HCT116 (cell line): Measurements from ENCODE around the gene ACTN2. TPM values are rescaled to one million over a fixed set of nuclear protein-coding genes. Genes with fewer than 3 reads are reported as not detected.

ENCODE experiments used
- ATAC-seq: fragments of 200-7000 bp; cut with Tn5 transposase; 2 replicates; pipeline ENCODE4 v1.9.1; 2020; ENCODE audit warnings: mild to moderate bottlenecking, moderate library complexity
- BruUV-seq: library from RNA; stranded (reverse); fragments of 400-500 nt; replicated peaks from 2 replicates; lab custom pipeline; 2021; lab: Mats Ljungman, UMichigan
- CTCF ChIA-PET: fragments of 300-600 bp; sonication (Branson Sonifier 250); formaldehyde crosslinking; loops from one replicate; lab custom pipeline; 2021; ENCODE audit warnings: antibody characterized with exemption; lab: Charles Lee
- POLR2A ChIA-PET: fragments of 300-600, 350-600 bp; sonication (Branson Sonifier 250); formaldehyde crosslinking; loops from one replicate; lab custom pipeline; 2021; ENCODE audit warnings: antibody characterized with exemption; lab: Charles Lee
- RAD21 ChIA-PET, 2 experiments: fragments of 300-600 bp; sonication (Branson Sonifier 250); formaldehyde crosslinking; loops; one replicate each; lab custom pipeline; 2023; ENCODE audit warnings: low total read pairs in 2 of 2; ENCODE audit not compliant: uncharacterized antibody in 2 of 2, unreplicated experiment in 2 of 2, low non-redundant PET in 1 of 2; lab: Charles Lee
- DNase-seq: peaks from one replicate; pipeline ENCODE4 v3.0.0-alpha.2; 2010; ENCODE audit warnings: low read depth, low spot score
- H2AFZ ChIP-seq: fragments of 200-600 bp; shearing (Covaris generic), sonication (generic); 2 replicates; pipeline ENCODE4 v1.6.1; 2017; ENCODE audit warnings: low read depth, mixed run types, mixed read lengths, antibody characterized with exemption, low read length; ENCODE audit not compliant: poor library complexity, severe bottlenecking
- H3K27ac ChIP-seq: 2 replicates; pipeline ENCODE4 v1.5.1; 2012; ENCODE audit warnings: low read depth, low read length
- H3K27me3 ChIP-seq: fragments of 200-600 bp; sonication (generic); 2 replicates; pipeline ENCODE4 v1.6.1; 2016; ENCODE audit warnings: mixed run types, low read length, mixed read lengths; ENCODE audit not compliant: insufficient read depth
- H3K36me3 ChIP-seq, 2 experiments: fragments of 200-500 bp in 1 of 2; fragments of 200-600 bp in 1 of 2; sonication (Bioruptor generic) in 1 of 2; sonication (generic) in 1 of 2; 2 replicates each; pipeline versions ENCODE4 v1.5.1 to v1.6.1; 2014 to 2016; ENCODE audit warnings: low read length in 2 of 2, inconsistent platforms in 1 of 2, mixed read lengths in 1 of 2, mixed run types in 1 of 2; ENCODE audit not compliant: insufficient read depth in 2 of 2, control insufficient read depth in 1 of 2
- H3K4me1 ChIP-seq, 2 experiments: fragments of 200-600 bp in 1 of 2; sonication (generic) in 1 of 2; 2 replicates each; pipeline versions ENCODE4 v1.5.1 to v1.6.1; 2012 to 2017; ENCODE audit warnings: low read length in 2 of 2, inconsistent platforms in 1 of 2, mild to moderate bottlenecking in 1 of 2, mixed read lengths in 1 of 2, mixed run types in 1 of 2, moderate library complexity in 1 of 2; ENCODE audit not compliant: insufficient read depth in 2 of 2, control insufficient read depth in 1 of 2
- H3K4me2 ChIP-seq: fragments of 200-600 bp; sonication (generic); 2 replicates; pipeline ENCODE4 v1.6.1; 2017; ENCODE audit warnings: mixed run types, low read length, mixed read lengths
- H3K4me3 ChIP-seq, 2 experiments: fragments of 200-600 bp in 1 of 2; sonication (generic) in 1 of 2; replicated peaks in 1 of 2; 2 replicates each; pipeline ENCODE4 v1.5.1; 2011 to 2016; ENCODE audit warnings: low read length in 2 of 2, control low read depth in 1 of 2, low read depth in 1 of 2, mild to moderate bottlenecking in 1 of 2, mixed read lengths in 1 of 2, mixed run types in 1 of 2
- H3K79me2 ChIP-seq: fragments of 200-600 bp; sonication (generic); 2 replicates; pipeline ENCODE4 v1.6.1; 2017; ENCODE audit warnings: mild to moderate bottlenecking, mixed run types, low read length, moderate library complexity, mixed read lengths; ENCODE audit not compliant: insufficient read depth
- H3K9ac ChIP-seq: fragments of 200-600 bp; sonication (generic); 2 replicates; pipeline ENCODE4 v1.6.1; 2016; ENCODE audit warnings: low read length, mixed read lengths
- H3K9me2 ChIP-seq: fragments of 200-600 bp; sonication (generic), shearing (Covaris generic); 2 replicates; pipeline ENCODE4 v1.6.1; 2017; ENCODE audit warnings: mixed run types, mild to moderate bottlenecking, moderate library complexity; ENCODE audit not compliant: insufficient read depth
- H3K9me3 ChIP-seq, 2 experiments: fragments of 200-500 bp in 1 of 2; fragments of 200-600 bp in 1 of 2; sonication (Bioruptor generic) in 1 of 2; sonication (generic) in 1 of 2; 2 replicates each; pipeline ENCODE4 v1.6.1; 2014 to 2017; ENCODE audit warnings: low read length in 2 of 2, mixed read lengths in 2 of 2, inconsistent platforms in 1 of 2, low read depth in 1 of 2, mild to moderate bottlenecking in 1 of 2, mixed run types in 1 of 2, moderate library complexity in 1 of 2; ENCODE audit not compliant: control insufficient read depth in 1 of 2, insufficient read depth in 1 of 2
- H4K20me1 ChIP-seq: fragments of 200-600 bp; sonication (generic), shearing (Covaris generic); 2 replicates; pipeline ENCODE4 v1.6.1; 2017; ENCODE audit warnings: mixed run types, mild to moderate bottlenecking, moderate library complexity; ENCODE audit not compliant: insufficient read depth
- ATF3 ChIP-seq: IDR thresholded peaks from 2 replicates; pipeline ENCODE4 v1.6.1; 2012
- CBX3 ChIP-seq: IDR thresholded peaks from 2 replicates; pipeline ENCODE4 v1.6.1; 2012; ENCODE audit warnings: low read depth
- CEBPB ChIP-seq: IDR thresholded peaks from 2 replicates; pipeline ENCODE4 v1.6.1; 2012; ENCODE audit warnings: low read depth
- ELF1 ChIP-seq: IDR thresholded peaks from 2 replicates; pipeline ENCODE4 v1.6.1; 2012; ENCODE audit warnings: low read depth, borderline replicate concordance
- EZH2 ChIP-seq: fragments of 200-600 bp; sonication (generic); IDR thresholded peaks from 2 replicates; pipeline ENCODE4 v1.6.1; 2017; ENCODE audit warnings: antibody characterized with exemption, mixed run types
- JUND ChIP-seq: IDR thresholded peaks from 2 replicates; pipeline ENCODE4 v1.6.1; 2012
- POLR2A ChIP-seq: IDR thresholded peaks from 2 replicates; pipeline ENCODE4 v1.7.0; 2011; ENCODE audit warnings: borderline replicate concordance; ENCODE audit not compliant: insufficient read depth, insufficient read length; ENCODE audit errors: extremely low read depth
- POLR2AphosphoS5 ChIP-seq: IDR thresholded peaks from 2 replicates; pipeline ENCODE4 v1.6.1; 2011; ENCODE audit warnings: mild to moderate bottlenecking, low read depth, low read length, moderate library complexity
- SIN3A ChIP-seq: IDR thresholded peaks from 2 replicates; pipeline ENCODE4 v1.6.1; 2012; ENCODE audit warnings: low read depth
- TCF7L2 ChIP-seq: IDR thresholded peaks from 2 replicates; pipeline ENCODE4 v1.7.0; 2011; ENCODE audit warnings: borderline replicate concordance, inconsistent platforms; ENCODE audit not compliant: insufficient read depth, insufficient read length; ENCODE audit errors: extremely low read depth
- YY1 ChIP-seq: IDR thresholded peaks from 2 replicates; pipeline ENCODE4 v1.6.1; 2011; ENCODE audit warnings: low read length, low read depth, moderate library complexity, mild to moderate bottlenecking; ENCODE audit not compliant: insufficient replicate concordance; ENCODE audit errors: extremely low read depth
- ZBTB33 ChIP-seq: IDR thresholded peaks from 2 replicates; pipeline ENCODE4 v1.6.1; 2011; ENCODE audit warnings: mild to moderate bottlenecking, low read length, moderate library complexity; ENCODE audit not compliant: insufficient replicate concordance; ENCODE audit errors: extremely low read depth
- ZFX ChIP-seq: fragments of 450-650 bp; IDR thresholded peaks from 2 replicates; pipeline ENCODE4 v1.6.1; 2017
- ZNF274 ChIP-seq: fragments of 200-500 bp; sonication (Bioruptor generic); IDR thresholded peaks from 2 replicates; pipeline ENCODE4 v1.6.1; 2014; ENCODE audit warnings: mild to moderate bottlenecking, low read depth, low read length, inconsistent platforms
- intact Hi-C: fragments of 100-400 bp; cut with micrococcal nuclease; formaldehyde crosslinking; loops from 2 replicates; pipeline ENCODE4 v1.10.0; 2022
- total RNA-seq: library from RNA; stranded (reverse); gene quantifications from one replicate; pipeline ENCODE4 v1.2.1, GENCODE V29; 2021; ENCODE audit not compliant: unreplicated experiment
- TF ChIP-seq, protein P1 (sequence below): IDR thresholded peaks from 2 replicates; pipeline ENCODE4 v1.6.1; 2012; ENCODE audit warnings: low read depth

Gene ACTN2
- total RNA-seq, 1 experiment from 2014 or later: 0.20 TPM

GRCh38 chr1:236795757-236796667 lies 109.7 kb downstream of the ACTN2 start (continued):
- TF ChIP-seq, protein P1, sequence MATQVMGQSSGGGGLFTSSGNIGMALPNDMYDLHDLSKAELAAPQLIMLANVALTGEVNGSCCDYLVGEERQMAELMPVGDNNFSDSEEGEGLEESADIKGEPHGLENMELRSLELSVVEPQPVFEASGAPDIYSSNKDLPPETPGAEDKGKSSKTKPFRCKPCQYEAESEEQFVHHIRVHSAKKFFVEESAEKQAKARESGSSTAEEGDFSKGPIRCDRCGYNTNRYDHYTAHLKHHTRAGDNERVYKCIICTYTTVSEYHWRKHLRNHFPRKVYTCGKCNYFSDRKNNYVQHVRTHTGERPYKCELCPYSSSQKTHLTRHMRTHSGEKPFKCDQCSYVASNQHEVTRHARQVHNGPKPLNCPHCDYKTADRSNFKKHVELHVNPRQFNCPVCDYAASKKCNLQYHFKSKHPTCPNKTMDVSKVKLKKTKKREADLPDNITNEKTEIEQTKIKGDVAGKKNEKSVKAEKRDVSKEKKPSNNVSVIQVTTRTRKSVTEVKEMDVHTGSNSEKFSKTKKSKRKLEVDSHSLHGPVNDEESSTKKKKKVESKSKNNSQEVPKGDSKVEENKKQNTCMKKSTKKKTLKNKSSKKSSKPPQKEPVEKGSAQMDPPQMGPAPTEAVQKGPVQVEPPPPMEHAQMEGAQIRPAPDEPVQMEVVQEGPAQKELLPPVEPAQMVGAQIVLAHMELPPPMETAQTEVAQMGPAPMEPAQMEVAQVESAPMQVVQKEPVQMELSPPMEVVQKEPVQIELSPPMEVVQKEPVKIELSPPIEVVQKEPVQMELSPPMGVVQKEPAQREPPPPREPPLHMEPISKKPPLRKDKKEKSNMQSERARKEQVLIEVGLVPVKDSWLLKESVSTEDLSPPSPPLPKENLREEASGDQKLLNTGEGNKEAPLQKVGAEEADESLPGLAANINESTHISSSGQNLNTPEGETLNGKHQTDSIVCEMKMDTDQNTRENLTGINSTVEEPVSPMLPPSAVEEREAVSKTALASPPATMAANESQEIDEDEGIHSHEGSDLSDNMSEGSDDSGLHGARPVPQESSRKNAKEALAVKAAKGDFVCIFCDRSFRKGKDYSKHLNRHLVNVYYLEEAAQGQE: no peak
- TF ChIP-seq, all 23 proteins: peak for 2

DNA sequence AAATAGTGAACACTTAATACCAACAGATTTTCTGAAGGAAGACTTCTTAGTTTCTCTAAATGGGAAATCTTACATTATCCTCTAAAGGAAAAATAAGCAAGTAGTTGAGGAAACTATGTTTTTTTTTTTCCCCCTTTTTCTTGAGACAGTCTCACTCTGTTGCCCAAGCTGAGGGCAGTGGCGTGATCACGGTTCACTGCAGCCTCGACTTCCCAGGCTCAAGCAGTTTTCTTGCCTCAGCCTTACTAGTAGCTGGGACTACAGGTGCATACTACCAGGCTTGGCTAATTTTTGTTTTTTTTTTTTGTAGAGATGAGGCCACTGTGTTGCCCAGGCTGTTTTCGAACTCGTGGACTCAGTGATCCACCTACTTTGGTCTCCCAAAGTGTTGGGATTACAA lies 112.7 kb downstream of the ACTN2 start:
- Histone ChIP-seq H3K9ac (no peak overlapping the region), H3K4me3 (no peak overlapping the region), H3K4me2 (no peak overlapping the region), H3K79me2 (peaks cover 77% of the 10 kb centered on the region), H3K36me3 (no peaks in the 10 kb centered on the region), H3K27ac (no peak overlapping the region), H4K20me1 (no peaks in the 10 kb centered on the region), H2AFZ (no peak overlapping the region), H3K27me3 (no peaks in the 10 kb centered on the region), H3K9me3 (no peaks in the 10 kb centered on the region), H3K9me2 (no peaks in the 10 kb centered on the region), H3K4me1 (peaks cover 6 to 13% of the 10 kb centered on the region in 2 experiments)
- RAD21 ChIA-PET: no interaction called here
- POLR2A ChIA-PET: no interaction called here
- ATAC-seq (no peak), DNase-seq (no peak)
- intact Hi-C loops: loop anchor here (5.0 kb wide), 1 partner anchor 692 kb away; no protein-coding TSS in a partner anchor
- CTCF ChIA-PET: interaction anchor here (0.7 kb wide), 1 partner anchor 632 kb away, joined by 3 read pairs; no protein-coding TSS in a partner anchor
- no TSS peak for BruUV-seq
- TF ChIP-seq ZFX: no peak
- no peak for TF ChIP-seq ZBTB33
- no peak for TF ChIP-seq CBX3
- TF ChIP-seq ELF1: no peak
- TF ChIP-seq JUND: no peak
- no peak for TF ChIP-seq ATF3
- TF ChIP-seq ZNF274: no peak
- TF ChIP-seq CEBPB: no peak
- TF ChIP-seq YY1: no peak
- TF ChIP-seq SIN3A: no peak
- no peak for TF ChIP-seq POLR2AphosphoS5
- TF ChIP-seq POLR2A: no peak
- no peak for TF ChIP-seq EZH2
- no peak for TF ChIP-seq TCF7L2
